Right cardiac atrium (tissue), 5 donors: Measurements from ENCODE around the gene MLN. TPM values are rescaled to one million over a fixed set of nuclear protein-coding genes. Genes with fewer than 3 reads are reported as not detected.
"Not testable (repeated sequence)": the region's sequence is repeated elsewhere in the genome, so short reads cannot be mapped to it uniquely, and the experiment has no call there.

Experiments used
- ATAC-seq, 2 donors: fragments of 200-7000 bp; cut with Tn5 transposase; one replicate each; pipeline versions ENCODE4 v1.8.0 to v1.9.1; 2020; ENCODE audit warnings: moderate library complexity in 2 of 2, mild to moderate bottlenecking in 1 of 2
- DNase-seq, 3 donors: peaks; one replicate each; pipeline ENCODE4 v3.0.0-alpha.2; 2020
- H3K27ac ChIP-seq: one replicate; pipeline ENCODE4 v1.5.1; 2013; ENCODE audit warnings: mild to moderate bottlenecking, low read length, control low read depth, moderate library complexity
- H3K27me3 ChIP-seq: one replicate; pipeline ENCODE4 v1.6.1; 2013; ENCODE audit not compliant: control insufficient read depth, insufficient read depth
- H3K4me1 ChIP-seq: one replicate; pipeline ENCODE4 v1.6.1; 2013; ENCODE audit warnings: low read length; ENCODE audit not compliant: control insufficient read depth, insufficient read depth
- H3K4me3 ChIP-seq: one replicate; pipeline ENCODE4 v1.5.1; 2013; ENCODE audit warnings: low read length, control low read depth
- H3K9me3 ChIP-seq: one replicate; pipeline ENCODE4 v1.6.1; 2013; ENCODE audit warnings: low read length; ENCODE audit not compliant: control insufficient read depth
- WGBS: extraction: QIAGEN DNeasy Blood & Tissue Kit; methylation state at CpG from one replicate; pipeline ENCODE4 v1.1.7; 2013; 5-methylcytosine and 5-hydroxymethylcytosine counted together
- intact Hi-C, 4 donors: fragments of 100-400 bp; cut with DNase I; formaldehyde crosslinking; loops; one replicate each; pipeline versions ENCODE4 v1.11.0 to v1.14.0; 2022 to 2023
- polyA plus RNA-seq: library from polyadenylated mRNA; stranded (reverse); fragments of 200-250 nt; gene quantifications from one replicate; pipeline ENCODE4 v1.2.3, GENCODE V29; 2013
- total RNA-seq, 4 donors: library from RNA; stranded (reverse); fragmentation: NEBNext Ultra II Directional; extraction: Animal tissue kit (Norgen Biotek cat#: 25700); gene quantifications; one replicate each; pipeline ENCODE4 v1.2.1, GENCODE V29; 2021
- donor health status: healthy with polysubstance abuse.
- donor health status: DM: no; HTN: yes; CAD: no.
- donor health status: DM: no; HTN: no; CAD: no.
- donor health status: DM: no; HTN: yes; CAD: no; lungs with severe emphysema.
- donor health status: DM: yes; HTN: yes; CAD: no.

The MLN gene
- total and polyA plus RNA-seq, 5 donors, result not detected

- intact Hi-C loops, result no loop called here
- no peak overlapping the region for H3K27ac ChIP-seq
- DNase-seq, result no peak
- no peak for ATAC-seq
- H3K4me1 ChIP-seq, result no peaks in the 10 kb centered on the region
- no peak overlapping the region for H3K4me3 ChIP-seq
- 90% methylated on average over 6 of the region's 6 CpGs for WGBS
- H3K9me3 ChIP-seq, result no peaks in the 10 kb centered on the region
- H3K27me3 ChIP-seq, result no peaks in the 10 kb centered on the region
Measured at GRCh38 chr6:33833599-33833998, 29.8 kb upstream of the MLN start.

GRCh38 chr6:33832831-33833230 lies 29.0 kb upstream of the MLN start:
- H3K9me3 ChIP-seq, DNase-seq, H3K4me3 ChIP-seq, H3K27me3 ChIP-seq, intact Hi-C loops, H3K27ac ChIP-seq, H3K4me1 ChIP-seq, ATAC-seq: not testable (repeated sequence)
- WGBS, result 97% methylated on average over 27 of the region's 32 CpGs

GRCh38 chr6:33831725-33832124 lies 27.9 kb upstream of the MLN start:
- intact Hi-C loops, ATAC-seq, H3K4me1 ChIP-seq, H3K4me3 ChIP-seq, H3K27me3 ChIP-seq, H3K9me3 ChIP-seq, H3K27ac ChIP-seq, DNase-seq: not testable (repeated sequence)
- WGBS, result 83% methylated on average over 4 of the region's 5 CpGs

DNA sequence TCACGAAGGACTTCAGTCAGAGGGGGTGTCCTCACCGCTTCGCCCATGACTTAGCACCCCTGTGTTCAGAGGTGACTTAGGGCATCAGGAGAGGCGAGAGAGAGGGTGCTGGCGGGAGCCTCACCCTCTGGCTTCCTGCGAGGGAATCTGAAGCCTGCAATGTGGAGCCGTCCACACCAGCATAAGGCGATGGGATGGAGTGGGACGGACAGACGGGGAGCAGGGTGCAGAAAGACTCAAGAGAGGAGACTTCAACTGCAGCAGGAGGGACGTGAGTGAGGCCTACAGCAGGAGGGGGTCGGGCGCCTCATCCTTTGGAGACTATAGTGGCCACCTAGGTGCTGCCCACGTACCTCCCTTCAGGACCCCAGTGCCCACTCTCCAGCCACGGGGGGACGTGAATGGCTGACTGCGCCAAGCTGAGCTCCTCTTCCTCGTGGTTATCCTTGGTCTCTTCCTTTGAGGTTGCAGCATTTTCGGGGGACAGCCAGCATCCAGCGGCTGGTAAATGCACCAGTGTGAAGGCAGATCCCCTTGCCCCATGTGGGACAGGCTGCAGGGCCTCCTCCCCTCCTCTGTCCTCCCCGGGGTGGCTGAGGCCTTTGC lies 26.9 kb upstream of the MLN start:
- Histone ChIP-seq H3K27me3 (no peaks in the 10 kb centered on the region), H3K4me3 (no peak overlapping the region), H3K9me3 (no peaks in the 10 kb centered on the region), H3K4me1 (no peaks in the 10 kb centered on the region), H3K27ac (no peak overlapping the region)
- DNase-seq (no peak), ATAC-seq (no peak)
- intact Hi-C loops, result no loop called here
- 61% methylated on average over 21 of the region's 21 CpGs for WGBS

- WGBS, result 23% methylated on average over 15 of the region's 15 CpGs
- no peaks in the 10 kb centered on the region for H3K27me3 ChIP-seq
- DNase-seq (no peak), ATAC-seq (no peak)
- intact Hi-C loops, result no loop called here
- no peak overlapping the region for H3K4me3 ChIP-seq
- H3K9me3 ChIP-seq, result no peaks in the 10 kb centered on the region
- no peak overlapping the region for H3K27ac ChIP-seq
- H3K4me1 ChIP-seq, result no peaks in the 10 kb centered on the region
Measured at GRCh38 chr6:33828764-33829731, 25.2 kb upstream of the MLN start.

- Histone ChIP-seq H3K9me3 (no peaks in the 10 kb centered on the region), H3K4me1 (no peaks in the 10 kb centered on the region), H3K27me3 (no peaks in the 10 kb centered on the region), H3K27ac (no peak overlapping the region), H3K4me3 (no peak overlapping the region)
- intact Hi-C loops, result no loop called here
- DNase-seq (no peak), ATAC-seq (no peak)
- 31% methylated on average over 4 of the region's 4 CpGs for WGBS
Measured at GRCh38 chr6:33828452-33828763, 24.6 kb upstream of the MLN start.

DNA sequence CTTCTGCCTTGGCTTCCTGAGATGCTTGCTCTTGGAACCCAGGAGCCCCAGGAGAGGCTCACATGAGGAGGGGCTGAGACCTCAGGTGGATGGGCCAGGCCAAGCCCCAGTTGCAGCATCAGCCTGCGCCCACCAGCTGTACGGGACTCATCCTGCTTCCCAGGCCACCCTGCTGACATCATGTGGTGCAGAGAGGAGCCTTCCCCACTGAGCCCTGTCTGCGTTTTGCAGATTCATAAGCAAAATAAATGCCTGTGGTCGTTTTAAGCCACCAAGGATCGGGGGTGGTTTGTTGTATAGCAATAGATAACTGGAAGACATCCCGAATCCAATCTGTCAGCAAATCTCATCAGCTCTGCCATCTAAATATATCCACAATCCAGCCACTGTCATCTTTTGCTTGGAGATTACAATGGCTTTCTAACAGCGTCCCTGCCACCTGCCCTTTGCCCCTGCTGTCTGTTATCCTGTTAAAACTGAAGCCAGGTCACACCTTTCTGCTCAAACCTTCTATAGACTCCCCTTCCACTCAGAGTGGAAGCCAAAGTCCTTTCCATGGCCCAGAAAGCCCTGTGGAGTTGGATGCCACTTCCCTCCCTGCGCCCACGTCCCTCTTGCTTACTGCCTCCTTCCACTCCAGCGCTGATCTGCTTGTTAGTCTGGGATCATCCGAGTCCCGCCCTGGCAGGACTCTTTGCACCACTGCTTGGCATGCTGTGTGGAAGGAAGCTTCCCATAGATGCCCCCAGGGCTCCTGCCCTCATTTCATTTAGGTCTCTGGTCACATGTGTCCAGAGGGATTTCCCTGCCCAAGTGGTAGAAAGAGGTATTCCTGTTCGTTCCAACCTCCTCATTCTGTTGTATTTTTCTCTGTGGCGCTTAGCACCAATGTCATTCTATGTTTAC lies 24.0 kb upstream of the MLN start:
- intact Hi-C loops, result no loop called here
- WGBS, result 58% methylated on average over 14 of the region's 14 CpGs
- ATAC-seq, result no peak

DNA sequence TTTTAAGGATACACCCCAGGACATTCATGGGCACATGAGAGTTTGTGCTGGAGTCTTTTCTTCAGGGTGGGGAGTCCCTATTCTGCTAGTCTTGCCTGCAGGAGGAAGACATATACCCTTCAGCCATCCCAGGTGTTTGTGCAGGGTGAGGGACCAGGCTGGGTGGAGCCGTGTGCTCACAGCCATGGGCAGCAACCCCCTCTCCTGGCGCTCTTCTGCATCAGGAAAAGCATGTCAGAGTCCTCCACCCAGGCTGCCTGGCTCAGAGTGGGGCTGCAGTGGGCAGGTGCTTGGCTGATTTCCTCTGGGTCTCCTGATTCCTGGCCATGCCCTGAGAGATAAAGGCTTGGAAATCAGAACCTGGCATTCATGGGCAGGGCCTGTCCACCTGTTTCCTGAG lies 22.7 kb upstream of the MLN start:
- no peaks in the 10 kb centered on the region for H3K4me1 ChIP-seq
- intact Hi-C loops, result no loop called here
- no peak overlapping the region for H3K27ac ChIP-seq
- H3K4me3 ChIP-seq, result no peak overlapping the region
- no peaks in the 10 kb centered on the region for H3K9me3 ChIP-seq
- DNase-seq, result no peak
- no peaks in the 10 kb centered on the region for H3K27me3 ChIP-seq
- 25% methylated on average over 2 of the region's 2 CpGs for WGBS
- no peak for ATAC-seq

More for the DNA sequence above, 24.0 kb upstream of the MLN start:
- no peaks in the 10 kb centered on the region for H3K27me3 ChIP-seq
- H3K4me1 ChIP-seq, result no peaks in the 10 kb centered on the region
- DNase-seq, result no peak
- no peak overlapping the region for H3K4me3 ChIP-seq
- H3K27ac ChIP-seq, result no peak overlapping the region
- H3K9me3 ChIP-seq, result no peaks in the 10 kb centered on the region

DNA sequence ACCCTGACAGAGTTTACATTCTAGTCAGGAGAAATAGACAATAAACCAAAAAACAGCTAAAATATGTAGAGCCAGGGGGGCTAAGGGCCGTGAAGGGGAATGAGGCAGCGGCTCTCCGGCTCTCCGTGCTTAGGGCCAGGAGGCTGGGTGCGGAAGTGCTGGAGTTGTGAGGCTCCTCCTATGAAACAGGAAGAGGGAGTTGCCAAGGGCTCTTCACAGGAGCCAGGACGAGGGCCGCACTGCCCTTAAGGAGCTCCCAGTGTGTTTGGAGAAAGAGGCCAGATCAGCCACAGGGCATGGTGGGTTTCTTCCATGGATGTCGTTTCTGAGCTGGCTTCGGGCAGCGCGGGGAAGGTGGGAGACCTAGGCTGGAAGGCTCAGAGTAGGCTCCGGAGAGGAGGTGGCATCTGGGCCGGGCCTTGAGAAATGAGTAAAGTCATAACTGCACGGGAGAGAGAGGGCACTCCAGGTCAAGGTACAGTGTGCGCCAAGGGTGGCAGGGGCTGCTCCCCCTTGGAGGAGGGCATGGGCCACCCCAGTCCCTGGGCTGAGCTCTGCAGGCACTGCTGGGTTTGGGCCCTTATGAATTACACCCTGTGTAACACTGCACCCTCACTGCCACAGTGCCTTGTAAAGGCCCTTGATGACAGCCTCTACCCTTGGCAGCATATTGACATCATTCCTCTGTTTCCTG lies 20.8 kb upstream of the MLN start:
- ATAC-seq, result peak; percentile 68 to 91
- DNase-seq, result peak; percentile 38 to 78 (median 65)
- no peak overlapping the region for H3K27ac ChIP-seq
- no peaks in the 10 kb centered on the region for H3K9me3 ChIP-seq
- no peaks in the 10 kb centered on the region for H3K27me3 ChIP-seq
- 63% methylated on average over 15 of the region's 15 CpGs for WGBS
- H3K4me1 ChIP-seq, result no peaks in the 10 kb centered on the region
- intact Hi-C loops, result no loop called here
- no peak overlapping the region for H3K4me3 ChIP-seq

DNA sequence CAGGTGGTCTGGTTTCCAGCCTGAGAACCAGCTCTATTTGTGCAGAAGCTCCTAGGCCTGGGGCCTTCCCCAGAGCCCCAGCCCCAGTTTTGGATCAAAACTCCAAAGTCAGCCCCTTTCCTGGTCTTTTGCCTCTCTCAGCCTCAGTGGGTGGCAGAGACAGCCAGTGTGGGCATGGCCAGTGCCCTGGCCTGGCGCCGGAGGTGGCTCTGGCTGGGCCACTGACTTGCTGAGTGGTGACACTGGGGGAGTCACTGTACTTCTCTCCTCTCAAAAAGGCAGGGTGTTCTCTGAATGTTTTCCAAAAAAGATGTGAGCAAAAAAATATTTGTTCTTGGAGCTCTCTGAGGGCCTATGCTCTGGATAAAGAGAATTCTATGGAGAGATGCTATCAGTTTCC lies 20.0 kb upstream of the MLN start:
- DNase-seq (no peak), ATAC-seq (no peak)
- H3K4me1 ChIP-seq, result no peaks in the 10 kb centered on the region
- no peak overlapping the region for H3K27ac ChIP-seq
- no peaks in the 10 kb centered on the region for H3K9me3 ChIP-seq
- intact Hi-C loops, result no loop called here
- no peak overlapping the region for H3K4me3 ChIP-seq
- no peaks in the 10 kb centered on the region for H3K27me3 ChIP-seq
- WGBS, result 74% methylated on average over 2 of the region's 2 CpGs
